Fibroblast of gingiva (primary cell): Measurements from ENCODE around the gene ADPRS.

Experiments used
- DNase-seq: peaks from one replicate; pipeline ENCODE4 v3.0.0-alpha.2; 2011; ENCODE audit warnings: low read depth

Gene ADPRS

GRCh38 chr1:36108314-36108713, 19.6 kb downstream of the ADPRS start:
- peak; percentile 43 for DNase-seq

- peak; percentile 48 for DNase-seq
These were observed 20.5 kb downstream of the ADPRS start for GRCh38 chr1:36109041-36109679.

GRCh38 chr1:36111151-36111550, 22.5 kb downstream of the ADPRS start:
- no peak for DNase-seq

- no peak for DNase-seq
These were observed 24.1 kb downstream of the ADPRS start for GRCh38 chr1:36112823-36113222.

- no peak for DNase-seq
These were observed 25.7 kb downstream of the ADPRS start for GRCh38 chr1:36114371-36114770.

- DNase-seq, result peak; percentile 86
These were observed 26.5 kb downstream of the ADPRS start for GRCh38 chr1:36115200-36115669.

- DNase-seq, result peak; percentile 46
These were observed 27.2 kb downstream of the ADPRS start for GRCh38 chr1:36115931-36116330.

GRCh38 chr1:36116901-36117300, 28.2 kb downstream of the ADPRS start:
- DNase-seq, result no peak

- DNase-seq, result no peak
These were observed 29.9 kb downstream of the ADPRS start for GRCh38 chr1:36118447-36119204.

- no peak for DNase-seq
These were observed 30.8 kb downstream of the ADPRS start for GRCh38 chr1:36119456-36119855.

- no peak for DNase-seq
These were observed 33.7 kb downstream of the ADPRS start for GRCh38 chr1:36122062-36123030.

- DNase-seq, result no peak
These were observed 34.7 kb downstream of the ADPRS start for GRCh38 chr1:36123356-36123755.

GRCh38 chr1:36124404-36125128, 35.9 kb downstream of the ADPRS start:
- DNase-seq, result no peak

- no peak for DNase-seq
These were observed 36.7 kb downstream of the ADPRS start, which contains the start of gene COL8A2 for GRCh38 chr1:36125129-36125991. Gene COL8A2 (minus strand): TSS chr1:36125222. CDS start chr1:36100242, 24,980 bp downstream.

GRCh38 chr1:36126005-36126716, 37.5 kb downstream of the ADPRS start:
- no peak for DNase-seq

GRCh38 chr1:36126797-36127500, 38.3 kb downstream of the ADPRS start:
- DNase-seq, result no peak

- DNase-seq, result no peak
These were observed 39.6 kb downstream of the ADPRS start for GRCh38 chr1:36128126-36128904.

- DNase-seq, result no peak
These were observed 40.2 kb downstream of the ADPRS start for GRCh38 chr1:36128905-36129206.

- DNase-seq, result no peak
These were observed 43.3 kb downstream of the ADPRS start for GRCh38 chr1:36132029-36132428.
